Left kidney (tissue), 2 donors: ENCODE data around the gene SMAP1. TPM values are rescaled to one million over a fixed set of nuclear protein-coding genes. Genes with fewer than 3 reads are reported as not detected.

Experiments used
- DNase-seq: peaks from one replicate; pipeline ENCODE4 v3.0.0-alpha.2; 2013
- polyA plus RNA-seq: library from polyadenylated mRNA; unstranded; fragments of 120-200 nt; gene quantifications from one replicate; pipeline ENCODE4 v1.2.1, GENCODE V29; 2013; ENCODE audit not compliant: insufficient read length

Gene SMAP1
- polyA plus RNA-seq, 1 donor: 31.3 TPM

GRCh38 chr6:70894001-70894400 lies 226.3 kb downstream of the SMAP1 start:
- no peak for DNase-seq

GRCh38 chr6:70900047-70900446 lies 232.4 kb downstream of the SMAP1 start:
- DNase-seq: no peak

GRCh38 chr6:70901324-70901723 lies 233.6 kb downstream of the SMAP1 start:
- no peak for DNase-seq

DNA sequence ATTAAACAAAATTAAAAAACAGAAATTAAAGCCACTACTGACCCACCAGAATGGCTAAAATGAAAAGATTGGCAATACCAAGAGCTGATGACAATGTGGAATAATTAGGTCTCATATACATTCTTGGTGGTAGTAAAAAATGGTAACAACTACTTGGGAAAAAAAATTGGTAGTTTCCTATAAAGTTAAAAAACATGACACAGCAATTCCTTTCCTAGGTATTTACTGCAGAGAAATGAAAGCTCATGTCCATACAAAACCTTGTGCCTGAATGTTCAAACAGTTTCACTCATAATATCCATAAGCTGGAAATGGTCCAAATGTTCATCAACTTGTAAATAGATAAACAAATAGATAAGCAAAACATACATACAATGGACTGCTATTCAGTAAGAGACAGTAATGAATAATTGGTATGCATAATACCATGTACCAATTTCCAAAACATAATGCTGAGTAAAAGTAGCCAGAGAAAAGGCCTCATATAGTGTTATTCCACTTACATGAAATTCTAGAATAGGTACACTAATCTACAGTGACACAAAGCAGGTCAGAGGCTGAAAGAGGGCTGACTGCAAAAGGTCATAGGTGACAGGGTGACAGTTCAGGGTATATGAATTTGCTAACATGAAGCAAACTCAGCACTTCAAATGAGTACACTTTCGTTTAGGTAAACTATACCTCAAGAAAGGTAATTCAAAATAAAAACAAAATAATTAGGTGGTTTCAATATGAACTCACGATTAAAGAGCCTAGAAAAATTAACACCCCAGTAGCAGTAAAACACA lies 236.2 kb downstream of the SMAP1 start:
- DNase-seq: no peak

GRCh38 chr6:70905742-70906141 lies 238.1 kb downstream of the SMAP1 start:
- DNase-seq: no peak

Other genes starting within 250 kb of the SMAP1 start
- gene SDHAF4, start 101.0 kb upstream of the SMAP1 start, polyA plus RNA-seq: 22.8 TPM